Germinal center (tissue), 1 donor: ENCODE data around the gene OR6N1.

Experiments used
- DNase-seq: peaks from one replicate; pipeline ENCODE4 v3.0.0; 2012; ENCODE audit warnings: mixed read lengths, low spot score

The OR6N1 gene, protein sequence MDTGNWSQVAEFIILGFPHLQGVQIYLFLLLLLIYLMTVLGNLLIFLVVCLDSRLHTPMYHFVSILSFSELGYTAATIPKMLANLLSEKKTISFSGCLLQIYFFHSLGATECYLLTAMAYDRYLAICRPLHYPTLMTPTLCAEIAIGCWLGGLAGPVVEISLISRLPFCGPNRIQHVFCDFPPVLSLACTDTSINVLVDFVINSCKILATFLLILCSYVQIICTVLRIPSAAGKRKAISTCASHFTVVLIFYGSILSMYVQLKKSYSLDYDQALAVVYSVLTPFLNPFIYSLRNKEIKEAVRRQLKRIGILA

DNA sequence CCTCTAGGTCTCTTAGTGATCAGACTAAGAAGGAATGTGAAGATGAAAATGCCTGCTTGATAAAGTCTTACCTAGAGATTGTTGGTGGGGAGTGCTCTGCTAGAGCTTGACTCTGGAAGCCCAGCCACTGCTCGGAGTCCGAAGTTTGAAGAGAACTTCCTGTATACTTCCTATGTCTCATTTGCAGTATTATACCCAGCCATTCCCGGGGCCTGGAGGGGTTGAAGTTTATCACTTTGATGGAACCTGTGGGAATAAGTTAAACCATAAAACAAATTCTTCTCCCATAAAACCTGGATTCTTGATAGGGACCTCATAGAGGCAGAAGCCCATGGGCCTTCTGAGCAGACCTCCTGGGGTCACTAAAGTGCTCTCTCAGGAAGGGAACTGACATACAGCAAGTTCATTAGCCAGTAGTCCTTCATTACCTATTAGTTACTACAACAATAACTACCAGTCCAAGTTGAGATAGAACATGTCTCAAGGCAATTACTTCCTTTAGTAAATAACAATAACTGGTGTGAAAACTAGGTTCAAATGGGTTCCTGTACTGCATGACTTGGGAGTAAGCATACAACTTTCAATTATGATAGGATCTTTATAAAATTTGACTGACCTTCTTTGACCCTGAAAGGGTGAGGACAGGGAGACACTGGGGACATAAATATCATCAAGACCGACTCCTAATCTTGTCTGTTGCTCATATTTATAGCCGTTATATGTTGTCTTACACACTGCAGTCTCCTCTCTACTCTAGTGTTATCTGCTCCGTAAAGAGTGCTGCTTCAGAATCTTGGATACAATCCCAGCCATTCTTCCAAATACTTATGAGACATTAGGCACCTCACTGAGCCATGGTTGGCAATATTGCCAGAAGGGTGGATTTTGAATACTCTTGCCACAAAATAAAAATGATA, at the start of gene OR6N1:
OR6N1 (minus strand) TSS at position 246 of the 917 bp plus-strand sequence. CDS start 5,513 bp downstream, outside the sequence.
- DNase-seq: no peak

DNA sequence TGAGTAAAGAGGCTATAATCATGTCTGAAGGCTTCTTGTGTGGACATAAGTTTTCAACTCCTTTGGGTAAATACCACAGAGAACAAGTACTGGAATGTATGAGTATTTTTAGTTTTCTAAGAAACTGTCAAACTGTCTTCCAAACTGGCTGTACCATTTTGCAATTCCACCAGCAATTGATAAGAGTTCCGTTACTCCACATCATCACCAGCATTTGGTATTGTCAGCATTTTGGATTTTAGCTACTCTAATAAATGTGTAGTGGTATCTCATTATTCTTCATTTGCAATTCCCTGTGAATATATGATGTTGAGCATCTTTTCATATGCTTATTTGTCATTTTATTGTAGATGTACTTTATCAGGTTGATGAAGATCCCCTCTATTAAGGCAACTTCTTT, 49.7 kb upstream of the OR6N1 start:
- no peak for DNase-seq

DNA sequence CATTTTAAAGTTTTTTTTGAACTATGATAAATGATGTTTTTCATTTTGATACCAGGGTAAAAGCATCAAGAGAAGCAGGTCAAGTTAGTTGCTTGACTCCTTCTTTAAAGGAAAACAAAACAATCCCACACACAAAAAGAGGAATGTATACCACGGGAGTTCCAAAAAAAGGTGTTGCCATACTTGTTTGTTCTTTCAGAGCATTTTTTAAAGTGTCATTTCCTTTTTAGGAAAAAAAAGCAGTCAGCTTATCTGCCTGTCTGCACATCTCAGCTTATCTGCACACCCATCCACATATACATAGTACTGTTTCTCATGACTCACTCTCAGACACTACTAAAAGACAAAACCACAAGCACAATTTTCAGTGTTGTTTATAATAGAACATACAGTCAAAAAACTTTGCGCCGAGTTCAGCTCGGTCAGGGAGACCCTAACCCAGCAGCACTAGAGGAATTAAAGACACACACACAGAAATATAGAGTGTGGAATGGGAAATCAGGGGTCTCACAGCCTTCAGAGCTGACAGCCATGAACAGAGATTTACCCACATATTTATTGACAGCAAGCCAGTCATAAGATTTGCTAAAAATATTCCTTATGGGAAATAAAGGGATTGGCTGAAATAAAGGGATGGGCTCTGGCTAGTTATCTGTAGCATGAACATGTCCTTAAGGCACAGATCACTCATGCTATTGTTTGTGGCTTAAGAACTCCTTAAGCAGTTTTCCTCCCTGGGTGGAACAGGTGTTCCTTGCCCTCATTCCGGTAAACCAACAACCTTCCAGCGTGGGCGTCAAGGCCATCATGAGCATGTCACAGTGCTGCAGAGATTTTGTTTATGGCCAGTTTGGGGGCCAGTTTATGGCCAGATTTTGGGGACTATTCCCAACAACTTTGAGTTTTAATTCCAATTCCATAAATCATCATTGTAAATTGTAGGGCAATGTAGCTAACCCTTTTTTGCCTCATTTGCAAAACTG, 47.8 kb upstream of the OR6N1 start:
- no peak for DNase-seq

DNA sequence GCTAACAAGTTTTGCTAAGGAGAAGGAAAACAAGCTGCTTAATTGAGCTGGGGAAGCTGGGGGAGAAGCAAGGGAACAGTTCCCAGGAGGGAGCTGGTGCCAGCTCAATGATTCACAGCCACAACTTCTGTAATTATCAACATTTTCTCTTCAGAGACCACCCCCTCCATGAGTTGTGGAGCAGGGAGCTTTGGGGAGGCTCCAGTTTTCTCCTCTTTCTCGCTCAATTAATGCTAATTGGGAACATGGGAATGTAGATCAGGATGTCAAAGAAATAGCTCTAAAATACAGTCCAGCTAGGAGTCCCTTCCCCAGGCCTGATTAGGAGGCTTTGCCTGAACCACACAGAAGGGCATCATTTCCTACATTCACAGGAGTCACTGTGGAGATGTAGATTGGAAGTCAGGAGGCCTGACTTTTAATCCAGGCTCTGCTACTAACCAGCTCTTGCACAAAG, 47.0 kb upstream of the OR6N1 start:
- no peak for DNase-seq

DNA sequence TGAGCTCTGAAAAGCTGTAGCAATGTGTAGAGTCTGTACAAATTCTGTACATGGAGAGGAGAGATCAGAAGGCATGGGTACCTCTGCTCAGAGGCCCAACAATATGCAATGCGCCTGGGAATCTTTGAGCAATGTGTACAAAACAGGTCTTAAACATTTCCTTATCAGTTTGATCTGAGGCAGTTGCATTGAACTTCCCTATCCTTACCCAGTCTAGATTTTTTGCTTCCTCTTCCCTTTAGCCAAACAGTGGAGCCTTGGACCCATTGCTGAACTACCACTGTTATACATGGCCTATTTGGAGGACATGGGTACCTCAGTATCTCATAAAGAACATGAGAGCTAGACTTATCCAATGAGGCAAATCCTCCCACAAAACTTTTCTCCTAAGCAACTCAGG, 46.6 kb upstream of the OR6N1 start:
- no peak for DNase-seq

DNA sequence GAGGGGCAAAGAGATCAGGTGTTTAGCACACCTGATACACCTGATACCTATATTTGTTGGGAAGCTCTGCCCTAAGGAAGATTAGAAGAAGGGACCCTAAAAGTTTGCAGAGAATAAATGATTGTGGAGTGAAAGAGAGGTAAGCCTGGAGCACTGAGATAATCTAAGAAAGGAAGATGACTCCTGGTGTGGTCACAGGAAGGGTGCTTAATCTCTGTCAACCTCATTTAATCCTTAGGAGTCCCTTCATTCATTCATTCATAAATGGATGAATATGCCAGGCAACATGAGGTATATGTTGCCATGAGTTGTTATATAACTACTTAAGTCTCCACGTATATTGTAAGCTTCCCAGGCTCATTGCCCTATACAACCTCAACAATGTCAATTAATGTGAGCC, 43.0 kb upstream of the OR6N1 start:
- no peak for DNase-seq

DNA sequence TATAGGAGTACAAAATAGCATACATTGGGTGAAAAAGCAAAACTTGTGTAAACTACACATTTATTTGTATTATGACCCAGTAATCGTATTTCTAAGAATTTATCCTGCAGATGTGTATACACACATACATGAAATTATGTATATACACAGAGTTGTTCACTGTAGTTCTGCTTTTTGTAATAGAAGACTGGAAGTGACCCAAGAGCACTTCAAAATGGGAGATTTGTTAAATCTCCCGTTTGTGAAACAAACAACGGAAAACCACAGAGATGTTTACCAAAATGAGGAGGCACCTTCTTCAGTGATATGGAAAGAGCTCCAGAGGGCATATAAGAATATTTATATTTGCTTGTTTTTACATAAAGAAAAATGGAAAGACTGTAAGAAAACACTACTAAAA, 41.2 kb upstream of the OR6N1 start:
- no peak for DNase-seq

DNA sequence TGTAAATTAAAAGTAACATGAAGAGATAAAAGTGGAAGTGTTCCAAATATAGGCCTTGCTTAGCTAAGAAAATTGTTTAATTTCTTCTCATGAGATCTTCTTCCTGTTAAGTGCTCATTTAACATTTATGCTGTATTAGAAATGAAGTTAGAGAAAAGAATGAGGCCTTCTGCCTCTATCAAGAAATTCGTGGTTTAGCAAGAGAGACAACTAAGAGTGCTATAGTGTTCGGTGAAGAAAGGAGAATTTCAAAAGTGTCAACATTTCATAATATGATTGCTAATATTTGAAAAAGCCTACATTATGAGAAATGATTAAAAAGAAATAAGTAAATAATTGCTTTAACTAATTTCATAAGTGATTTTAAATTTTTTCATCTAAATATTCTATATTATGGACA, 40.3 kb upstream of the OR6N1 start:
- DNase-seq: no peak

DNA sequence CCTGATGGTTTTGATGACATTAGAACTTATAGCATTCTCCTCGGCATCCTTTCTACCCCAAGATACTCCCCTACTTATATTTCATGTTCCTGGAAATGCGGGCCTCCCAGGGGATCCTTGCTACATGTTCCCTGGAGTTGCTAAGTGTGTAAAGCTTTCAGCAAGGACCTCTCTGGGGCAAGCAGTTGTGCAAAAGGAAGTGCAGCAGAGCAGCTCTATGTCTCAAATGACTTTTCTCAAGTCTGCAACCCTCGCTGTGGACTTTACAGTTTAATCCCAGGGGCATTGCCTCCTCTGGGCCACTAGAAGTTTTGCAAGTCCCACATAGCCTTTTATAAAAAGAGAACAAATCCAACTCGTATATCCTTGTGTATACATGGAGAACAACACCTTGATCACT, 38.3 kb upstream of the OR6N1 start:
- DNase-seq: no peak

DNA sequence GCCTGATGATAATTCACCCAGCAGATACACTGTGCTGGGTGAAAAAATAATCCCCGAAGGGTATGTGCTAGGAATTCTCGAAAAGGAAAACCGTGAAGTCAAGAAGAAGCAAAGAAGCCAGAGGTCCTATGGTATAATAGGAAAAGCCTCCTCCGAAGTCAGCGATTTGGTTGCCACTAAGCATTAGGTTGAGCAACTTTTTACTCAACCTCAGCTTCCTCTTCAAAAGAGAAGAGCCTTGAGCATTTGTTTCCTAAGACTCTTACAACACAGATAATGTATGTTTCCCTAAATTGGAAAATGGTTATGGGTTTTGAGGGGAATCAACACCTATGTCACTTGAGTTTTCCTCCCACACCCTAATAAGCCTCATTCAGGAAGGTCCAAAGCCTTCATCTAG, 37.9 kb upstream of the OR6N1 start:
- DNase-seq: no peak

DNA sequence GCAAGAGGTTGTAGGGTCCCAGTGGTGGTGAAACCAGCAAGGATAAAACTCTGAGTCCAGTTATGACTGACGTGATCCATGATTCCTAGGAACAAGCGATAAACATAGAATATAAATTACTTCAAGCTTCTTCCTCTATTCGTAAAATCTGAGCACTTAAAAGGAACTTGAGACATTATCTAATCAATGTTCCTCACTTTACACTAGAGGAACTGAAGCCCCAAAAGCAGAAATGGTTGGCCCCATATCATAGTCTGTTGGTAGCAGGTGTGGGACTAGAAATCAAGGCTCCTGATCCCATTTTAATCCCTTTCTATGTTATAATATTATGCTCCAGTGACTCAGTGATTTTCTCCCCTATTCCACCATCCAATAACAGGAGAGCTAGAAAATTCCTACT, 37.3 kb upstream of the OR6N1 start:
- no peak for DNase-seq

DNA sequence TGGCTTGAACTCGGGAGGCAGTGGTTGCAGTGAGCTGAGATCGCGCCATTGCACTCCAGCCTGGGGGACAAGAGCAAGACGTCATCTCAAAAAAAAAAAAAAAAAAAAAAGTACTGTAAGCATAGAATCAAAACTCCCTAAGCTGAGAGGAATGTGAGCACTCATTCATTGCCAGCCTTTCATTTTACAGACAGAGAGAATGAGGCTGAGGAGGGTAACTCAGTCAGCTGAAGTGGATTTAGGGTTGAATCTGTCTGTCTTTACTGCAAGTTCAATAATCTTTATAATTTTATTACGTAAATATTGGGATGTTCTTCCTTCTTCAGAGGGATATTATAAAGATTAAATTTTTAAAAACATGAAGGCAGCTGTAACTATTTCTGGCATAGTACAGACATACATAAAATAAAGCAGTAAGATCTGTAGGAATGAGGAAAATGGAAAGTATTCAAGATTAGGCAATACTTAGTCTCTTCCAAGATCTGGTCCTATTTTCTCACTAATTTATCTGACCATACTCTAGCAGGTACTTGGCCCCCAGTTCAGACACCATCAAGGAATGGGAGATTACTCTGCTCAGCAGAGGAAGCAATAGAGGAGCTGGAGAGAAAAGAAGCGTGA, 35.0 kb upstream of the OR6N1 start:
- DNase-seq: no peak

DNA sequence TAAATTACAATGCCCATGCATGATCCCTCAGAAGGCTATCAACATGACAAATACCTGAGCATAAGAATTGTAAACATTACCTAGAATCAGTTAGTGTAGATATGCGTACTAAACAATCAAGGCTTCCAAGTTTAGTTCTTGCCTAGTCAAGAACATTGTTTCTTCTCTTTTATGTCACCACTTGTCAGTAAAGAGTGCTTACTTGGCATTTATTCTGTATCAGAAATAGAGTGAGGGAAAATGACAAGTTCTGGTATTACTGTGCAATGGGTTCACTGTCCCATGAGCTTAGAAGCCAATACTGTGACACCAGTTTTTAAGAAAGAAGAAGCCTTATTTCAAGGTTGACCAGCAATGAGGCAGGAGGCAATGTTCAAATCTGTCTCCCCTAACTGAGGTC, 31.7 kb upstream of the OR6N1 start:
- DNase-seq: no peak

DNA sequence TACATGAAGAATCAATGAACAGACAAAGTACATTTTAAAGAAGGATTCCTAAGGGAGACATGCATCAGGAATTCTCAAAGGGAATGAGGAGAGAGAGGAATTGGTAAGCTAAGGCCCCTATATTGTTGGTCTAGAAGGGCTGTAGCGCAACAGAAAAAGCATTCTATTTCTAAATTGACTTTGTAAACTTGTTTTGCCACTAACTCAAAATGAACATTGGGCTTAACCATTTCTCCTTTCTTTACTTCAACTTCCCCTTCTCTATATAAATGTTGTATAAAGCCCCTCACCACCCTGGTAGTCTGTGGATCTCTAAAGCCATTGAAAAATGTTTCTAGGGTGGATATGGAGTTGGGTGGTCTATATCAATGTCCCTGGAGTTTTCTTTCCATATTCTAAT, 29.4 kb upstream of the OR6N1 start:
- no peak for DNase-seq

DNA sequence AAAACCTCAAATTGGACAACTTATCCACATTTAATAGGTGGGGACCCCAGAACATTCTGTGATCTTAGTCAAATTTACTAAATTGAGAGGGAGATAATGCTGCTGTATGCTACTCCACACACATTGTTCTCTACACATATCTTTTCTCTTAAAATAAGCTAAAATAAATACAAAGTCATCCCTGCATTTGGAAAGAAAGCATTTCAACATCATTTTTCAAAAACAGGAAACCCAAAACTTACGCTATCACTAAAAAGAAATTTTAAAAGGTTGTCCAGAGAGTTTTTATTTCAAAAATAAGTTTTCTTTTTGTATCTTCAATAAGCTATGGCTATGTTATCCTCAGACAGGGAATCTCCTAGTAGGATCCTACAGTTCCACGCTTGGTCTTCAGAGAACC, 28.5 kb upstream of the OR6N1 start:
- no peak for DNase-seq

DNA sequence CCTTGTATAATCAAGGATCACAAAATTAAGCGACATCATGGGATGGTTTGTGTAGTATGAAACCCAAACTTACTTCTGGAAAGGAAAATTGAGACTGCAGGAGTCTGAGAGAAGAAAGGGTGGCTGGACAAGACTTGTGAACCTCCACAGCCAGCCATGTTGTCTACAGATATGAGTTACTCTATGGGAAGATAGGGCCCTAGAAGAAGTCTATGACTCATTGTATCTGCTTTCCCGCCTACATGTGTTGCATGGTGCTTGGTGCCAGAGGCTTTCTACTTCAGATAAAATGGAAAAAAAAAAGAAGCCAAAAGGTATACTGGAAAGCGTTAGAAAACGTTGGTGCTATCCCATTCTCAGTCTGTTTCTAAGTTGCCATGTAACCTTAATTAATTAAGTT, 27.7 kb upstream of the OR6N1 start:
- DNase-seq: no peak

DNA sequence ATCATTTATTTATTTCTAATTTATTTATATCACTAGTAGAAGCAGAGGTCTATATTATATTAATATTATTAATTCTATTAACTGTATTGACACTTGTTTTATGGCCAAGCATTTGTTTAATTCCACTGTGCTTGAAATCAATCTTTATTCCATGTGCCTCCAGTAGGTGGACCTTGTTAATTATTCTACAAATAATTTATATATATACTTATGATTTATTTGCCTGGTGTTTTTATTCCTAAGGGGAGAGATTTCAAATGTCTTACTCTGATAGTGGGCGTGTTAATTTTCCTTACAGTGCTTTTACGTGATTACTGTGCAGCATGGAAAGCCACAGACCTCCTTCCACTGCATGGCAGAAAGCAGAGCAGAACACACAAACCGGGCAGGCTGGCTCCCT, 26.5 kb upstream of the OR6N1 start:
- DNase-seq: no peak

DNA sequence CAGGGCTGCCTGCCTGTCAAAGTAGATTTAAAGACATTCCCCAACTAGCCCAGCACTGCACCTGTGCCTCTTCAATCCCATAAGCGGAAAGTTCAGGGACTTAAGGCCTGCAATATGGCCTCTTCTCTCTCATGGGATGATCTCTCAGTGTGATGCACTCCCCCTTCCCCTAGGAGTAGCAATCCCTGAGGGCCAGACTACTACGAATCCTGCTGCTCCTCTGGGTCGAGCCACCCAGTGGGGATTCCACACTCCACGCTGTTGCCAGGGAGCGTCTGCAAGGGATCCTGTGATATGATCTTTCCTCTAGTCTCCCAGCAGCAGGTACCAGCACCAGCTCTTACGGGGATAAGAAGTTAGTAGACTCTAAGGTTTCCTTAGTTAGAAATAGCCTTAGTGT, 22.3 kb upstream of the OR6N1 start:
- no peak for DNase-seq

DNA sequence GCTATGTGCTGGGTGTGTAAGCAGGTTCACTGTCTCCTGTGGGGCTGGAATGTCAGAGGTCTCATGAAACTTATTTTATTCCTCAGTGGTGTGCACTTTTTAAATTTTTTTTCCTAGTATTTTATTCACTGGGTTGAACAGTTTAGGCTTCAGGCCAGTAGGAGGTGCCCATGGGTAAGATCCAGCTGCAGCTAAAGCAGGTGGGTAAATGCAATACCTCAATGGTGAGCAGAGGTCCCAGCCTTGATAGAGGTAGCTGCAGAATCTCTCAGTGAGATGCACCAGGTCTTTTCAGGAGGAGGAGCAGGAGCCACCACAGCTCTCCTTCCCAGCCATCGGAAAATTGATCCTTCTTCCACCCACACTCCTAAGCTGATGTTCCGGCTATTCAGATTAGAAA, 21.6 kb upstream of the OR6N1 start:
- DNase-seq: peak; percentile 18

DNA sequence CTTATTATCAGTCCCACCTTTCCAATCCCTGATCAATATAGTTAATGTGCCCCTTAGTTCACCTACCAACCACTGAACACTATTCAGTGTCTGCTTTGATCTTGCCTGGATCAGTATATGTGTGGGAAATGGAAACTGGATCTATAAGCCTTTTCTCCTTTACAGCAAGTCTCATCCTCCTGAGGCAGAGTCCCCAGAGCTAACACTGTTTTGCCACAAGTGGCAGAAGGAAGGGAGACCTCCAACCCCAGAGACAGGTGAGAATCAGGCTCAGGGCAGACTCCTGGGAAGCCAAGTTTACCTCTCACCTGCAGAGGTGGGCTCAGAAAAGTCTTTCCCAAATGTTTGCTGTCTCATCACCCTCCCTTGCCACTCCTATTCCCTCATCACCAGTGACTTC, 9.1 kb upstream of the OR6N1 start, which contains the start of gene OR6N2:
OR6N2 (minus strand) TSS at position 101 of the 400 bp plus-strand sequence. CDS start 3,569 bp downstream, outside the sequence.
- DNase-seq: no peak

DNA sequence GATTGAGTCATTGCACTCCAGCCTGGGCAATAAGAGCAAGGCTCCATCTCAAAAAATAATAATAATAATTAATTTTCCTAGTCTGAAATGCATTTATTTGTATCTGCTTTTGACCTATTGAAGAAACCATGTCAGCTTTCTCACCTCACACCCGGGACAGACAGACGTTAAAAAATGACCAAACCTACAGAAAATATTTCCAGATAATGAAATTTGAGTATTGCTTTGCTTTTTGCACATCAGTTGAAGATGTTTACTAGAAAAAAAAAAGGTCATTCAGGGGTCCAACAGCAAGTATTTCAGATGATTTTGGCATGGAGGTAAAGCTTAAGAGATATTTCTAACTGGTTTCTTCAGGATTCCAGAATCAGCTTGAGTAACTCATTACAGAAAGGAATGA, 17.6 kb downstream of the OR6N1 start, which contains the start of gene OR6K6:
OR6K6 (plus strand) TSS at position 301 of the 400 bp plus-strand sequence. CDS start 168 bp downstream, outside the sequence.
- no peak for DNase-seq
